Nephron progenitor cell (in vitro differentiated cells): ENCODE results near the gene FHDC1.

Experiments used
- DNase-seq: peaks from one replicate; pipeline ENCODE4 v3.0.0; 2021
- H3K27ac Mint-ChIP-seq: 2 replicates; pipeline ENCODE4 v1.8.0; 2021; ENCODE audit warnings: mild to moderate bottlenecking, moderate library complexity, mixed read lengths
- H3K27me3 Mint-ChIP-seq: 2 replicates; pipeline ENCODE4 v1.8.0; 2021; ENCODE audit warnings: mild to moderate bottlenecking, low read depth, mixed read lengths; ENCODE audit not compliant: poor library complexity
- H3K36me3 Mint-ChIP-seq: 2 replicates; pipeline ENCODE4 v1.8.0; 2021; ENCODE audit warnings: low read depth, mixed read lengths
- H3K4me1 Mint-ChIP-seq: 2 replicates; pipeline ENCODE4 v1.8.0; 2021; ENCODE audit warnings: mixed read lengths
- H3K4me3 Mint-ChIP-seq: 2 replicates; pipeline ENCODE4 v1.8.0; 2021; ENCODE audit warnings: mild to moderate bottlenecking, moderate library complexity, mixed read lengths
- H3K9me3 Mint-ChIP-seq: 2 replicates; pipeline ENCODE4 v1.8.0; 2021; ENCODE audit warnings: mild to moderate bottlenecking, moderate library complexity, mixed read lengths
- TF ChIP-seq, protein P1 (sequence below): fragments of 200-600 bp; sonication (generic); IDR thresholded peaks from 2 replicates; pipeline ENCODE4 v1.5.0; 2021; ENCODE audit warnings: antibody characterized with exemption

Gene FHDC1

GRCh38 chr4:152997288-152997687 lies 61.2 kb downstream of the FHDC1 start:
- Mint-ChIP-seq H3K4me1 (peaks cover 66% of the 10 kb centered on the region), H3K4me3 (no peak overlapping the region), H3K9me3 (no peaks in the 10 kb centered on the region), H3K27ac (no peak overlapping the region), H3K36me3 (no peaks in the 10 kb centered on the region), H3K27me3 (peaks cover 16% of the 10 kb centered on the region)
- TF ChIP-seq, protein P1, sequence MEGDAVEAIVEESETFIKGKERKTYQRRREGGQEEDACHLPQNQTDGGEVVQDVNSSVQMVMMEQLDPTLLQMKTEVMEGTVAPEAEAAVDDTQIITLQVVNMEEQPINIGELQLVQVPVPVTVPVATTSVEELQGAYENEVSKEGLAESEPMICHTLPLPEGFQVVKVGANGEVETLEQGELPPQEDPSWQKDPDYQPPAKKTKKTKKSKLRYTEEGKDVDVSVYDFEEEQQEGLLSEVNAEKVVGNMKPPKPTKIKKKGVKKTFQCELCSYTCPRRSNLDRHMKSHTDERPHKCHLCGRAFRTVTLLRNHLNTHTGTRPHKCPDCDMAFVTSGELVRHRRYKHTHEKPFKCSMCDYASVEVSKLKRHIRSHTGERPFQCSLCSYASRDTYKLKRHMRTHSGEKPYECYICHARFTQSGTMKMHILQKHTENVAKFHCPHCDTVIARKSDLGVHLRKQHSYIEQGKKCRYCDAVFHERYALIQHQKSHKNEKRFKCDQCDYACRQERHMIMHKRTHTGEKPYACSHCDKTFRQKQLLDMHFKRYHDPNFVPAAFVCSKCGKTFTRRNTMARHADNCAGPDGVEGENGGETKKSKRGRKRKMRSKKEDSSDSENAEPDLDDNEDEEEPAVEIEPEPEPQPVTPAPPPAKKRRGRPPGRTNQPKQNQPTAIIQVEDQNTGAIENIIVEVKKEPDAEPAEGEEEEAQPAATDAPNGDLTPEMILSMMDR = no peak
- DNase-seq = no peak

DNA sequence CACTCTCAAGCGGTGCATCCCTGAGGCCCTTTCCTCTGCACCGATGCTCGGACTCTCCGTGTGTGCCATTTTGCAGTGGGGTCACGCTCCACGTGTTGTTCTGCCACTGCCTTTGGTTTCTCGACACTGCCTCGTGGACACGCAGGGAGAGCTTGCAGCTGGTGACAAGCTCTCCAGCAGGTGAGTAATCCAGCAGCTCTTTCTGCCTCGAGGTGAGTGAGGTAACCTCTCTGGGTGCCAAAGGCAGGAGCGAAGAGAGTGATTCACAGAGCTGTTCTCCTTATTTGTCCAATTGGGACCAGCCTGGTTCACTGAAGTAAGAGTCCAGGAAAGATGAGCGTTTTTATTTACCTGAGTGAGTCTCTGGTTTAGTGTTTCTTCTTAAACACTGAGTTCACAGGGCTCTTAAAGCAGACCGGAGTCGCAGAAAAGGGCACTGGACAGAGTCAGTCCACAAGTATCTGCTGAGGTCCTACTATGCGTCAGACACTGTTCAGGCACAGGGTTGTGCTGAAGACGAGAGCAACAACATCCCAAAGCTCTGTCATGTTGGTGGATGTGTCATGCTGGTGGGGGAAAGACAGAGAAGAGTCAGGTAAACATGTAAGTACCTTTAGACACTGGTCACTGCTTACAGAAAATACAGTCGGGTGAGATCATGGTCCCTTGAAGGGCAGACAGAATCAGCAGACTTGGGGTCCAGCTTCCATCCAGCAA lies 61.8 kb downstream of the FHDC1 start:
- no peaks in the 10 kb centered on the region for H3K9me3 Mint-ChIP-seq
- DNase-seq = no peak
- H3K36me3 Mint-ChIP-seq = no peaks in the 10 kb centered on the region
- TF ChIP-seq, protein P1 = no peak
- peaks cover 67% of the 10 kb centered on the region for H3K4me1 Mint-ChIP-seq
- peak overlapping the region; percentile 53 for H3K27ac Mint-ChIP-seq
- no peak overlapping the region for H3K4me3 Mint-ChIP-seq
- peaks cover 16% of the 10 kb centered on the region for H3K27me3 Mint-ChIP-seq

DNA sequence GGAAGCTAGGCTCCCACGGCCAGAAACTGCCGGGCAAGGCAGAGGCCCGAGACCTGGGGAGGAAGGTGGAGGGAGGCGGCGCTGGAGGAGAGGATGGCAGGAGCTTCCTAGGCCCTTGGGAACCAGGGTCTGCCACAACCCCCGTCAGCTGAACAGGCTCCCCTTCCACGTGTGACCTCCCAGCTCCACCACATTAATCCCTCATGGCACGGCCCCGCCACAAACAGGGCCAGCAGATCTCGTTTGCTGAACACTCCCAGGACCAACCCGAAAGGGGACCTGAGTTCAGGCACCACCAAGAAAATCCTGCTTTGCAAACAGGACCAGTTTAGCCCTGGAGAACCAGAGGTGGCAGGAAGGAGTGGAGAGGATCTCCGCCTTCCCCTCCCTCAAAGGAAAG lies 62.7 kb downstream of the FHDC1 start:
- Mint-ChIP-seq H3K36me3 (no peaks in the 10 kb centered on the region), H3K9me3 (no peaks in the 10 kb centered on the region), H3K27ac (no peak overlapping the region), H3K27me3 (peaks cover 22% of the 10 kb centered on the region), H3K4me1 (peaks cover 63% of the 10 kb centered on the region), H3K4me3 (no peak overlapping the region)
- TF ChIP-seq, protein P1 = no peak
- DNase-seq = no peak

DNA sequence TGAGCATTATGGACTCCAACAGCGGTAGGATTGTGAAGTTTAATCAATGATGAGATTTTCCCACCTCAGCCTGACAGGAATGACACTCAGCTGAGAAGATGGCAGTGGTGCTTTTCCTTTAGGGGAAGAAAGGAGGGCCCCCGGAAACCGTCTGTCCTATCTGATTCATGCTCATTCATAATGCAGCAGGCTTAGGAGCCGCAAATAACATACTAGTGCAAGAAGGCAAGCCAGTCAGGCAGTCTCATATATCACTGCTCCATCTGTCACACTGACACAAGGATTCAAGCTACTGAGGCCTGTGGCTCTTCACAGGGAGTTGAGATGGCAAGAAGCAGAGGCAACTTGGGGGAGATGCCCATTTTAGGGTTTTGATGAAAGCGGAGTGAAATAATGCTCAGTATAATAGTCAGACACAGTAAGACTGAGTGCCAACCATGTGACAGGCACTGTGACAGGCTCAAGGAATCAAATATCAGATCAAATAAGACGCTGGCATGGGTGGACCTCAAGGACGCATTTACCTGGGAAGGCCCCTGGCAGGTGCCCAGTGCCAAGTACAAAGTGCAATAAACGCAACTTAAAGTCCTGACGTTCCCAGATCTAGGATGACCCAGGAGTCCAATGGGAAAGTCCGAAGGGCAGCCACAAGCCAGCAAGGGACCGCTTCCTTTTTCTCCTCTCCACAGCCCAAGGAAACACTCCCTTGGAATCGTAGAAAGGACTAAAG lies 63.4 kb downstream of the FHDC1 start:
- Mint-ChIP-seq H3K27me3 (peaks cover 24% of the 10 kb centered on the region), H3K4me1 (peaks cover 64% of the 10 kb centered on the region), H3K27ac (no peak overlapping the region)

DNA sequence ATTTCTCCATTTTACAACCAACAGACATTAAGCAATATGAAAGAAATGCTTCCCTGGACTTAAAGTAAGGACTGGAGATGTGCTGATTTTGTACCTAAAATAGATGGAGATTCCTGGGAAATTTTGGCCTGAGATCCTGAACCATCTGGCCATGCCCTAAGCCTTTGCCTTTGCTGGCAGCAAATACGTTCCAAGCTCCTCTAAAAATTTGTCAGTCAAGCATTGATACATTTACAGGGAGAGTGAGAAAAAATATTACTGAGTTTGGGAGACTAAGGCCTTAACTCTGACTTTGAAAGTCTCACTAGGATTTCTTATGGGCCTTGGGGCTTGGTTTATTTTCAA lies 63.9 kb downstream of the FHDC1 start:
- DNase-seq = no peak
- no peaks in the 10 kb centered on the region for H3K9me3 Mint-ChIP-seq
- TF ChIP-seq, protein P1 = no peak
- H3K27me3 Mint-ChIP-seq = peaks cover 28% of the 10 kb centered on the region
- H3K27ac Mint-ChIP-seq = no peak overlapping the region
- no peak overlapping the region for H3K4me3 Mint-ChIP-seq
- no peaks in the 10 kb centered on the region for H3K36me3 Mint-ChIP-seq
- H3K4me1 Mint-ChIP-seq = peaks cover 64% of the 10 kb centered on the region

More for the DNA sequence above, 63.4 kb downstream of the FHDC1 start:
- H3K36me3 Mint-ChIP-seq = no peaks in the 10 kb centered on the region
- DNase-seq = no peak
- no peak overlapping the region for H3K4me3 Mint-ChIP-seq
- H3K9me3 Mint-ChIP-seq = no peaks in the 10 kb centered on the region
- TF ChIP-seq, protein P1 = no peak
